K562 (cell line): Measurements from ENCODE around the gene EXOC7. TPM values are rescaled to one million over a fixed set of nuclear protein-coding genes. Genes with fewer than 3 reads are reported as not detected.

Experiments
- ATAC-seq: fragments of 200-7000 bp; cut with Tn5 transposase; 3 replicates; pipeline ENCODE4 v1.9.1; 2020; ENCODE audit warnings: moderate library complexity
- BruUV-seq: library from RNA; stranded (reverse); fragments of 400-500 nt; replicated peaks from 2 replicates; lab custom pipeline; 2021; lab: Mats Ljungman, UMichigan
- CTCF ChIA-PET: fragments of 300-600 bp; formaldehyde crosslinking; extraction: SDS; loops from one replicate; lab custom pipeline; 2021; ENCODE audit warnings: low intra/inter-chr PET ratio; lab: Yijun Ruan, JAX
- POLR2A ChIA-PET: fragments of 300-600, 350-650 bp; sonication (Branson Sonifier 250); formaldehyde crosslinking; extraction: SDS; loops from one replicate; lab custom pipeline; 2021; ENCODE audit warnings: antibody characterized with exemption, inconsistent platforms; lab: Yijun Ruan, JAX
- DNase-seq, 4 experiments: peaks; one replicate each; pipeline versions ENCODE4 v3.0.0 to v3.0.0-alpha.2; 2011 to 2018; ENCODE audit warnings: low spot score in 3 of 4, mixed read lengths in 3 of 4; ENCODE audit errors: extremely low read depth in 1 of 4
- FAIRE-seq: peaks from 2 replicates; lab custom pipeline; 2011; peaks lifted over from hg19 to GRCh38; lab: Jason Lieb, UNC
- H2AFZ ChIP-seq: 2 replicates; pipeline ENCODE4 v1.6.0; 2011; ENCODE audit warnings: low read depth, low read length, control low read depth, inconsistent platforms
- H3K27ac ChIP-seq: fragments of 200-600 bp; 3 replicates; pipeline ENCODE4 v1.8.0; 2011; ENCODE audit warnings: low read depth, mild to moderate bottlenecking, control low read depth, inconsistent platforms, low read length, moderate library complexity, mixed read lengths; ENCODE audit errors: extremely low read depth
- H3K27me3 ChIP-seq, 2 experiments: fragments of 300-600 bp in 1 of 2; 2 replicates in 1 of 2; 3 replicates in 1 of 2; pipeline versions ENCODE4 v1.6.0 to v1.8.0; 2011; ENCODE audit warnings: inconsistent platforms in 2 of 2, low read length in 2 of 2, mild to moderate bottlenecking in 1 of 2, mixed read lengths in 1 of 2, moderate library complexity in 1 of 2; ENCODE audit not compliant: control insufficient read depth in 2 of 2, insufficient read depth in 2 of 2
- H3K36me3 ChIP-seq: fragments of 300-600 bp; 3 replicates; pipeline ENCODE4 v1.8.0; 2011; ENCODE audit warnings: mild to moderate bottlenecking, low read length, inconsistent platforms; ENCODE audit not compliant: control insufficient read depth, insufficient read depth
- H3K4me1 ChIP-seq, 2 experiments: fragments of 200-600 bp in 1 of 2; replicated peaks in 1 of 2; 2 replicates in 1 of 2; 3 replicates in 1 of 2; pipeline versions ENCODE4 v1.5.1 to v1.8.0; 2011; ENCODE audit warnings: inconsistent platforms in 2 of 2, low read length in 2 of 2, mild to moderate bottlenecking in 1 of 2, mixed read lengths in 1 of 2, moderate library complexity in 1 of 2; ENCODE audit not compliant: control insufficient read depth in 2 of 2, insufficient read depth in 2 of 2
- H3K4me2 ChIP-seq: 2 replicates; pipeline ENCODE4 v1.6.1; 2011; ENCODE audit warnings: low read length, control low read depth, inconsistent platforms, mixed read lengths; ENCODE audit not compliant: insufficient read depth
- H3K4me3 ChIP-seq: fragments of 200-600 bp; sonication (generic), shearing (Covaris generic); 2 replicates; pipeline ENCODE4 v1.5.1; 2016; ENCODE audit warnings: control low read depth, inconsistent platforms
- H3K79me2 ChIP-seq: fragments of 200-600 bp; 3 replicates; pipeline ENCODE4 v1.8.0; 2011; ENCODE audit warnings: low read length, inconsistent platforms; ENCODE audit not compliant: control insufficient read depth, insufficient read depth
- H3K9ac ChIP-seq, 2 experiments: 2 replicates each; pipeline versions ENCODE4 v1.6.0 to v1.6.1; 2011; ENCODE audit warnings: low read depth in 2 of 2, low read length in 2 of 2, control low read depth in 1 of 2, inconsistent platforms in 1 of 2, mild to moderate bottlenecking in 1 of 2, mixed read lengths in 1 of 2; ENCODE audit not compliant: insufficient read depth in 1 of 2
- H3K9me1 ChIP-seq: one replicate; pipeline ENCODE4 v1.6.0; 2011; ENCODE audit warnings: inconsistent platforms, mild to moderate bottlenecking, low read length, moderate library complexity; ENCODE audit not compliant: control insufficient read depth, insufficient read depth
- H3K9me3 ChIP-seq: replicated peaks from 2 replicates; pipeline ENCODE4 v1.5.1; 2011; ENCODE audit warnings: low read depth, low read length, inconsistent platforms; ENCODE audit not compliant: control insufficient read depth, insufficient read depth
- H4K20me1 ChIP-seq: replicated peaks from 2 replicates; pipeline ENCODE4 v1.6.1; 2011; ENCODE audit warnings: low read length, inconsistent platforms, mixed read lengths; ENCODE audit not compliant: control insufficient read depth, insufficient read depth
- E2F3 ChIP-seq: fragments of 250-450 bp; sonication (Bioruptor Pico); IDR thresholded peaks from 2 replicates; pipeline ENCODE4 v1.4.0; 2020; ENCODE audit warnings: mild to moderate bottlenecking
- MLLT1 ChIP-seq, 2 experiments: fragments of 450-650 bp; IDR thresholded peaks; 2 replicates each; pipeline ENCODE4 v1.6.1; 2016
- SPI1 ChIP-seq: IDR thresholded peaks from 2 replicates; pipeline ENCODE4 v1.6.1; 2011; ENCODE audit warnings: low read depth, low read length, control low read depth, borderline replicate concordance
- ZNF318 ChIP-seq, 2 experiments: fragments of 450-650 bp; IDR thresholded peaks; 2 replicates each; pipeline ENCODE4 v1.6.1; 2016; ENCODE audit warnings: mild to moderate bottlenecking in 2 of 2, borderline replicate concordance in 1 of 2, low read depth in 1 of 2, moderate library complexity in 1 of 2
- WGBS: fragments of 100-300 bp; shearing (Covaris generic); methylation state at CpG from one replicate; pipeline ENCODE4 v1.1.6; 2016; ENCODE audit warnings: low coverage, mixed read lengths; ENCODE audit not compliant: insufficient coverage; ENCODE audit errors: missing lambda C conversion rate; 5-methylcytosine and 5-hydroxymethylcytosine counted together
- in situ Hi-C: fragments of 300-500 bp; cut with MboI; formaldehyde crosslinking; loops from 4 replicates; pipeline ENCODE4 v1.15.0; 2018; ENCODE audit warnings: inconsistent platforms, mixed read lengths
- intact Hi-C: fragments of 100-400 bp; cut with micrococcal nuclease; formaldehyde crosslinking; loops from 2 replicates; pipeline ENCODE4 v1.14.2; 2022
- polyA plus RNA-seq, 8 experiments: library from polyadenylated mRNA; depleted of rRNA in 4 of 8; stranded (reverse) in 5 of 8; unstranded in 3 of 8; fragments of >200 nt; fragmentation: Nextera tagmentation in 2 of 8; fragmentation: Illumina TruSeq in 1 of 8; extraction: Ambion mirVana in 2 of 8; extraction: Trizol in 1 of 8; gene quantifications; 2 replicates each; pipeline versions ENCODE4 v1.2.1 to v1.2.3, GENCODE V29; 2011 to 2014; ENCODE audit warnings: inconsistent platforms in 1 of 8, missing spikeins in 1 of 8
- total RNA-seq, 7 experiments: library from RNA; depleted of rRNA in 6 of 7; stranded (reverse); fragments of >200 nt in 6 of 7; fragmentation: Illumina TruSeq in 2 of 7; extraction: Trizol in 2 of 7; gene quantifications; 2 replicates each; pipeline versions ENCODE4 v1.2.1 to v1.2.3, GENCODE V29; 2011 to 2021; ENCODE audit warnings: low replicate concordance in 1 of 7

EXOC7 gene
- total and polyA plus RNA-seq, 9 of the 15 experiments (the other 6 are each of a cell fraction or from before 2014, with no cell fraction given) = 18.6 to 57.0 (median 35.0) TPM

GRCh38 chr17:76104896-76105231 lies 1.3 kb upstream of the EXOC7 start:
- POLR2A ChIA-PET = interaction anchor here (1.0 kb wide), 1 partner anchor 14 kb away, joined by 5 read pairs; no protein-coding TSS in a partner anchor
- H3K27me3 ChIP-seq = no peaks in the 10 kb centered on the region

GRCh38 chr17:76104140-76104895 lies 731 bp upstream of the EXOC7 start:
- ATAC-seq (no peak), DNase-seq (no peak), FAIRE-seq (no peak)
- intact Hi-C loops = no loop called here
- H3K9me3 ChIP-seq = no peaks in the 10 kb centered on the region
- no peaks in the 10 kb centered on the region for H3K27me3 ChIP-seq
- peaks cover 11% of the 10 kb centered on the region for H3K79me2 ChIP-seq
- POLR2A ChIA-PET = interaction anchor here (0.7 to 1.1 kb wide), 5 partner anchors 14 to 371 kb away, joined by 3 to 5 read pairs (median 3); no protein-coding TSS in a partner anchor
- H3K4me3 ChIP-seq = peak overlapping the region; percentile 88
- 80% methylated on average over 22 of the region's 29 CpGs for WGBS
- H3K9ac ChIP-seq = peak overlapping the region; percentile 81 to 95
- in situ Hi-C loops = no loop called here
- H3K4me1 ChIP-seq = peaks cover 12 to 15% of the 10 kb centered on the region in 2 experiments
- peak overlapping the region; percentile 79 for H3K27ac ChIP-seq
- BruUV-seq = TSS peak; percentile 99
- H4K20me1 ChIP-seq = no peaks in the 10 kb centered on the region
- peak overlapping the region; percentile 99 for H2AFZ ChIP-seq
- peak overlapping the region; percentile 95 for H3K4me2 ChIP-seq
- H3K36me3 ChIP-seq = peaks cover 23% of the 10 kb centered on the region; the same call in 2 of the 3 replicates
- peaks cover 2% of the 10 kb centered on the region for H3K9me1 ChIP-seq
- CTCF ChIA-PET = no interaction called here
- TF ChIP-seq MLLT1 (IDR thresholded peaks at IDR 0.05) = peak in 1 of 2 experiments; percentile 55; a peak in 2 of 4 replicates
- no peak for TF ChIP-seq ZNF318 (IDR thresholded peaks at IDR 0.05; ENCODE audit: borderline replicate concordance in 1 of 2, low read depth in 1 of 2)

More at GRCh38 chr17:76104896-76105231, 1.3 kb upstream of the EXOC7 start:
- H4K20me1 ChIP-seq = no peaks in the 10 kb centered on the region
- H3K79me2 ChIP-seq = peaks cover 11% of the 10 kb centered on the region
- no peak overlapping the region for H3K9ac ChIP-seq
- CTCF ChIA-PET = no interaction called here
- H2AFZ ChIP-seq = 0 out of 2 replicates have a peak overlapping the region, but pooled peaks have one; percentile 34
- peaks cover 2% of the 10 kb centered on the region for H3K9me1 ChIP-seq
- FAIRE-seq (no peak), DNase-seq (no peak), ATAC-seq (no peak)
- TF ChIP-seq E2F3 (CRISPR knock-in tag) = no peak
- TF ChIP-seq SPI1 = 0 out of 2 replicates have a peak, but pooled peaks have one; percentile 15
- H3K4me3 ChIP-seq = no peak overlapping the region
- BruUV-seq = no TSS peak
- H3K4me2 ChIP-seq = no peak overlapping the region
- no peaks in the 10 kb centered on the region for H3K9me3 ChIP-seq
- in situ Hi-C loops (no loop called here), intact Hi-C loops (no loop called here)
- peaks cover 18% of the 10 kb centered on the region; the same call in 2 of the 3 replicates for H3K36me3 ChIP-seq
- WGBS = 96% methylated on average over 5 of the region's 5 CpGs
- H3K27ac ChIP-seq = no peak overlapping the region
- H3K4me1 ChIP-seq = peaks cover 12 to 15% of the 10 kb centered on the region in 2 experiments
